Large intestine (tissue), 3 donors: ENCODE data around the gene STH. TPM values are rescaled to one million over a fixed set of nuclear protein-coding genes. Genes with fewer than 3 reads are reported as not detected.

Experiments used
- DNase-seq, 2 donors: peaks; one replicate each; pipeline versions ENCODE4 v3.0.0 to v3.0.0-alpha.2; 2013
- H3K27ac ChIP-seq: one replicate; pipeline ENCODE4 v1.5.1; 2013; ENCODE audit warnings: low read length
- H3K27me3 ChIP-seq: 2 replicates; pipeline ENCODE4 v1.6.1; 2013; ENCODE audit warnings: low read length; ENCODE audit not compliant: control insufficient read depth, insufficient read depth
- H3K36me3 ChIP-seq: 2 replicates; pipeline ENCODE4 v1.6.1; 2013; ENCODE audit warnings: low read length; ENCODE audit not compliant: control insufficient read depth, insufficient read depth
- H3K4me1 ChIP-seq: one replicate; pipeline ENCODE4 v1.6.1; 2013; ENCODE audit warnings: low read length; ENCODE audit not compliant: control insufficient read depth, insufficient read depth
- H3K4me3 ChIP-seq: one replicate; pipeline ENCODE4 v1.5.1; 2013; ENCODE audit warnings: low read length
- H3K9me3 ChIP-seq: one replicate; pipeline ENCODE4 v1.6.1; 2013; ENCODE audit warnings: mild to moderate bottlenecking, low read depth, low read length, moderate library complexity; ENCODE audit not compliant: control insufficient read depth
- WGBS: methylation state at CpG from one replicate; pipeline ENCODE4 v1.1.5; 2013; ENCODE audit warnings: low lambda C conversion rate; ENCODE audit not compliant: insufficient coverage; 5-methylcytosine and 5-hydroxymethylcytosine counted together
- polyA plus RNA-seq: library from polyadenylated mRNA; unstranded; fragments of 120-200 nt; gene quantifications from one replicate; pipeline ENCODE4 v1.2.1, GENCODE V29; 2013

Gene STH
- polyA plus RNA-seq, 1 donor, result not detected

DNA sequence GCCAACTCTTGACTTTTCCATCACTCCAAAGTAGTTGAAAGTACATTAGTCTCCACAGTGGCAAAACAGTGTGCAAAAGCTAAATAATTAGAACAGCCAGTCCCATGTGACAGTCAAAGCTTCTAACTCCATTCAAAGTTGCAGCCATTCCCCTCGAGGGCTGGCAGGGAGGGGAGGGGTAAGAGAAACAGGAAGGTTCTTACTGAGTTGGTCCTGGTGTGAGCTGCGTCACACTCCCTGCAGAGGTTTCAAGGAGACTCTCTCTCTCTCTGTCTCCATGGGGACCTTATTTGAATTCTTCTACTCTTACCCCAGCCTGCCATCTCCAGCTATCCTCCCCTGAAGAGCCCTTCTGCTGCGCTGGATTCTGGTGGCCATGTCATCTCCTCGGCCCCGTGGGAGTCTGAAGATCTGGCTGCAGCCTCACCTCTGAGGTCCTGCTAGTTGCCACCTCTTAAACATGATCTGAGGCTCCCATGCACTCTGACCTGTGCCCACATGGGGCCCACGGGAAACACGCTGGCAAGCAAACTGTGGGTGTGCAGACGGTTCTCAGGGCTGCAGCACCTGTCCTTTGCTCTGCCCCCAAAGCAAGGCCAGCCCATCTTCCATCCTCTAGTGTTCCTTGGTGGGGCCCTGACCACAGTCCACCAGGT, 23.3 kb upstream of the STH start:
- Histone ChIP-seq H3K9me3 (no peaks in the 10 kb centered on the region), H3K36me3 (no peaks in the 10 kb centered on the region), H3K27ac (no peak overlapping the region), H3K4me3 (no peak overlapping the region), H3K4me1 (no peaks in the 10 kb centered on the region), H3K27me3 (no peaks in the 10 kb centered on the region)
- no peak for DNase-seq
- WGBS, result no CpG with 5 or more reads among the region's 8 CpGs

DNA sequence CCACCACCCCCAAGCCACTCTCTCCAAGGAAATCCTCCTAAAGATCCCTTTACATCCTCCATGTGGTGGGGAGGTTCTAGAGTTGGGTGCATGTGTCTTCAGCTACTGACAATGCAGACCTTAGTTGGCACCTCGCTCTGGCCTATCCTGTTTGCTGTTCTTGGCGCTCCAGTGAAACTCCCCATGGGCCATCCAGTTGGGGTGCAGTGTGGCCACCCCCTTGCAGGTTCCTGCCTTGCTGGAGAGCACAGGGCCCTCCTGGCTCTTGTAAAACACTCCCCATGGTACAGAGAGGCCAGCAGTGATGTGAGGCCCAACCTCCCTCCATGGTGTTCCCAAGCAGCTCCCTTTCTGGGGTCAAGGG, 22.7 kb upstream of the STH start:
- H3K9me3 ChIP-seq, result no peaks in the 10 kb centered on the region
- no peaks in the 10 kb centered on the region for H3K36me3 ChIP-seq
- H3K4me3 ChIP-seq, result no peak overlapping the region
- H3K27ac ChIP-seq, result no peak overlapping the region
- no CpG with 5 or more reads among the region's 2 CpGs for WGBS
- H3K4me1 ChIP-seq, result no peaks in the 10 kb centered on the region
- no peaks in the 10 kb centered on the region for H3K27me3 ChIP-seq
- DNase-seq, result no peak

- no peaks in the 10 kb centered on the region for H3K36me3 ChIP-seq
These were observed 22.1 kb upstream of the STH start for GRCh38 chr17:45976755-45977505.

GRCh38 chr17:45977506-45977824, 21.6 kb upstream of the STH start:
- DNase-seq, result no peak
- no peaks in the 10 kb centered on the region for H3K36me3 ChIP-seq
- WGBS, result no CpG with 5 or more reads among the region's 4 CpGs

More at GRCh38 chr17:45976755-45977505, 22.1 kb upstream of the STH start:
- Histone ChIP-seq H3K27me3 (no peaks in the 10 kb centered on the region), H3K4me1 (no peaks in the 10 kb centered on the region), H3K27ac (no peak overlapping the region), H3K9me3 (no peaks in the 10 kb centered on the region), H3K4me3 (no peak overlapping the region)
- no peak for DNase-seq
- WGBS, result no CpG with 5 or more reads among the region's 18 CpGs

GRCh38 chr17:45977976-45978626, 20.9 kb upstream of the STH start:
- no peaks in the 10 kb centered on the region for H3K9me3 ChIP-seq
- whole genome bisulfite sequencing, result no CpG with 5 or more reads among the region's 3 CpGs
- H3K4me1 ChIP-seq, result no peaks in the 10 kb centered on the region
- H3K27me3 ChIP-seq, result no peaks in the 10 kb centered on the region
- H3K27ac ChIP-seq, result no peak overlapping the region
- H3K36me3 ChIP-seq, result no peaks in the 10 kb centered on the region
- no peak overlapping the region for H3K4me3 ChIP-seq
- DNase-seq, result no peak

More at GRCh38 chr17:45977506-45977824, 21.6 kb upstream of the STH start:
- Histone ChIP-seq H3K27ac (no peak overlapping the region), H3K27me3 (no peaks in the 10 kb centered on the region), H3K4me3 (no peak overlapping the region), H3K9me3 (no peaks in the 10 kb centered on the region), H3K4me1 (no peaks in the 10 kb centered on the region)

GRCh38 chr17:45979137-45979536, 19.9 kb upstream of the STH start:
- Histone ChIP-seq H3K9me3 (no peaks in the 10 kb centered on the region), H3K27me3 (no peaks in the 10 kb centered on the region), H3K36me3 (no peaks in the 10 kb centered on the region), H3K27ac (no peak overlapping the region), H3K4me1 (no peaks in the 10 kb centered on the region), H3K4me3 (no peak overlapping the region)
- DNase-seq, result no peak
- WGBS, result no CpG with 5 or more reads among the region's 2 CpGs

DNA sequence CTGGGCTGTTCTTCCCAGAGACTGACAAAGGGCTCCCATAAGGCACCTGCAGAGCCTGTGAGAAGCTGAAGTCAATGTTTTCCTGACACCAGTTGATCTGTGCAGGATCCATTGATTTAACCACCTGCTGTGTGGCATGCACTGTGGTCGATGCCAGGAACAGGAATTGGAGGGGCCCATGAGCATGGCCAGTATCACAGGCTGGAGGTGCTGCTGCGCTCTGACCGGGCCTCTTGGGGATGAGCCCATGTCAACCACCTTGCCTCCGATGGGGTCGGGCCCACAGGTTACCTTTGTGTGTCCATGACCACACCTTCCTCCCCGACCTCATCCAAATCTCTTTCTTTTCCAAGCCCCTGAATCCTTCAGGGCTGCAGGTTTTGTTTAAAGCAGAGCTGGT, 18.2 kb upstream of the STH start:
- no peaks in the 10 kb centered on the region for H3K36me3 ChIP-seq
- no peak for DNase-seq
- no peak overlapping the region for H3K4me3 ChIP-seq
- H3K9me3 ChIP-seq, result no peaks in the 10 kb centered on the region
- no peak overlapping the region for H3K27ac ChIP-seq
- no peaks in the 10 kb centered on the region for H3K27me3 ChIP-seq
- no peaks in the 10 kb centered on the region for H3K4me1 ChIP-seq
- WGBS, result no CpG with 5 or more reads among the region's 6 CpGs

DNA sequence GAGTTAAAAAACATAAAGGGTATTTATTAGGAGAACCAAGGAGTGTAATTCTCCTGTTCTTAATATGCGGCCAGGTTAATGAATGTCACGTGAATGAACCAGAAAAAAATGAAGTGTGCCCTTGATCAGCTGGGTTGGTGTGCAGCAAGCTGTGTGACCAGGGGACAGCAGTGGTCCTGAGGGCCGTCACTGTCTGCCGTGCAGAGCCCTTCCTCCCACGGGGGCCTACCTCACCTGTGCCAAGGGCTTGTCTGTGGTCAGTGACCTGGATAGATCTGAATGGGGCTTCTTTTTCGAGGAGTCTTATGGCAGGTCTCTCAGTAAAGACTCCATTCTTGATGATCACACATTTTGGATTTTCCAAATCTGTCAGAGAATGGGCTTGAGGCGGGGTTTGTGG, 17.7 kb upstream of the STH start:
- H3K9me3 ChIP-seq, result no peaks in the 10 kb centered on the region
- H3K27me3 ChIP-seq, result no peaks in the 10 kb centered on the region
- no peak overlapping the region for H3K27ac ChIP-seq
- no peaks in the 10 kb centered on the region for H3K36me3 ChIP-seq
- no CpG with 5 or more reads among the region's 7 CpGs for WGBS
- H3K4me1 ChIP-seq, result no peaks in the 10 kb centered on the region
- no peak overlapping the region for H3K4me3 ChIP-seq
- no peak for DNase-seq

DNA sequence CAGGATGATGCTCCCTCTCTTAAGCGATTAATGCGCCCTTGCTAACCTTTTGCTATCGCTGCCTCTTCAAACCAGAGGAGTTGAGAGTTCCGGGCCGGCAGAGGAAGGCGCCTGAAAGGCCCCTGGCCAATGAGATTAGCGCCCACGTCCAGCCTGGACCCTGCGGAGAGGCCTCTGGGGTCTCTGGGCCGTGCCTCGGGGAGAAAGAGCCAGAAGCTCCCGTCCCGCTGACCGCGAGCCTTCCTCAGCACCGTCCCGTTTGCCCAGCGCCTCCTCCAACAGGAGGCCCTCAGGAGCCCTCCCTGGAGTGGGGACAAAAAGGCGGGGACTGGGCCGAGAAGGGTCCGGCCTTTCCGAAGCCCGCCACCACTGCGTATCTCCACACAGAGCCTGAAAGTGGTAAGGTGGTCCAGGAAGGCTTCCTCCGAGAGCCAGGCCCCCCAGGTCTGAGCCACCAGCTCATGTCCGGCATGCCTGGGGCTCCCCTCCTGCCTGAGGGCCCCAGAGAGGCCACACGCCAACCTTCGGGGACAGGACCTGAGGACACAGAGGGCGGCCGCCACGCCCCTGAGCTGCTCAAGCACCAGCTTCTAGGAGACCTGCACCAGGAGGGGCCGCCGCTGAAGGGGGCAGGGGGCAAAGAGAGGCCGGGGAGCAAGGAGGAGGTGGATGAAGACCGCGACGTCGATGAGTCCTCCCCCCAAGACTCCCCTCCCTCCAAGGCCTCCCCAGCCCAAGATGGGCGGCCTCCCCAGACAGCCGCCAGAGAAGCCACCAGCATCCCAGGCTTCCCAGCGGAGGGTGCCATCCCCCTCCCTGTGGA, 16.0 kb upstream of the STH start:
- no peak overlapping the region for H3K27ac ChIP-seq
- no peak for DNase-seq
- no peaks in the 10 kb centered on the region for H3K27me3 ChIP-seq
- no peaks in the 10 kb centered on the region for H3K36me3 ChIP-seq
- no peak overlapping the region for H3K4me3 ChIP-seq
- H3K9me3 ChIP-seq, result no peaks in the 10 kb centered on the region
- no CpG with 5 or more reads among the region's 41 CpGs for WGBS
- H3K4me1 ChIP-seq, result no peaks in the 10 kb centered on the region

- no peaks in the 10 kb centered on the region for H3K36me3 ChIP-seq
- no CpG with 5 or more reads among the region's 31 CpGs for WGBS
- no peak overlapping the region for H3K4me3 ChIP-seq
- DNase-seq, result no peak
- H3K9me3 ChIP-seq, result no peaks in the 10 kb centered on the region
- no peaks in the 10 kb centered on the region for H3K27me3 ChIP-seq
- no peaks in the 10 kb centered on the region for H3K4me1 ChIP-seq
- H3K27ac ChIP-seq, result no peak overlapping the region
These were observed 15.3 kb upstream of the STH start for GRCh38 chr17:45983614-45984310.
